IMR-90 (cell line): ENCODE results near the gene OSBPL8.

Source experiments
- BHLHE40 ChIP-seq: fragments of 150-350 bp; IDR thresholded peaks from 2 replicates; pipeline ENCODE4 v1.6.1; 2016; ENCODE audit warnings: mild to moderate bottlenecking, low read depth, low read length
- CEBPB ChIP-seq: IDR thresholded peaks from 2 replicates; pipeline ENCODE4 v1.6.1; 2012; ENCODE audit warnings: low read depth, low read length, improper control_type of control experiment
- FOS ChIP-seq: fragments of 150-350 bp; IDR thresholded peaks from 2 replicates; pipeline ENCODE4 v1.6.1; 2016; ENCODE audit warnings: low read depth, low read length
- MAZ ChIP-seq: IDR thresholded peaks from 2 replicates; pipeline ENCODE4 v1.6.1; 2012; ENCODE audit warnings: low read depth, mild to moderate bottlenecking, low read length, improper control_type of control experiment, moderate library complexity, borderline replicate concordance
- MXI1 ChIP-seq: IDR thresholded peaks from 2 replicates; pipeline ENCODE4 v1.6.1; 2012; ENCODE audit warnings: low read depth, mild to moderate bottlenecking, low read length, moderate library complexity, borderline replicate concordance
- POLR2A ChIP-seq: IDR thresholded peaks from 2 replicates; pipeline ENCODE4 v1.6.1; 2012; ENCODE audit warnings: mild to moderate bottlenecking, low read depth, low read length
- RCOR1 ChIP-seq: IDR thresholded peaks from 2 replicates; pipeline ENCODE4 v1.6.1; 2012; ENCODE audit warnings: mild to moderate bottlenecking, low read length, improper control_type of control experiment; ENCODE audit not compliant: insufficient replicate concordance
- RFX5 ChIP-seq: IDR thresholded peaks from 2 replicates; pipeline ENCODE4 v1.8.0; 2012; ENCODE audit warnings: low read depth, mild to moderate bottlenecking, low read length, moderate library complexity
- TF ChIP-seq, protein P1 (sequence below): conservative IDR thresholded peaks from 2 replicates; pipeline ENCODE4 v1.5.1; 2012; ENCODE audit warnings: mild to moderate bottlenecking, low read depth, low read length, improper control_type of control experiment
- TF ChIP-seq, protein P2 (sequence below): fragments of 150-350 bp; IDR thresholded peaks from 2 replicates; pipeline ENCODE4 v1.6.1; 2017; ENCODE audit warnings: mild to moderate bottlenecking, antibody characterized with exemption, low read length, low read depth

- TF ChIP-seq BHLHE40 (no peak), CEBPB (no peak), POLR2A (no peak), FOS (no peak), MXI1 (no peak), RCOR1 (no peak), RFX5 (no peak), MAZ (no peak)
- TF ChIP-seq, protein P1, sequence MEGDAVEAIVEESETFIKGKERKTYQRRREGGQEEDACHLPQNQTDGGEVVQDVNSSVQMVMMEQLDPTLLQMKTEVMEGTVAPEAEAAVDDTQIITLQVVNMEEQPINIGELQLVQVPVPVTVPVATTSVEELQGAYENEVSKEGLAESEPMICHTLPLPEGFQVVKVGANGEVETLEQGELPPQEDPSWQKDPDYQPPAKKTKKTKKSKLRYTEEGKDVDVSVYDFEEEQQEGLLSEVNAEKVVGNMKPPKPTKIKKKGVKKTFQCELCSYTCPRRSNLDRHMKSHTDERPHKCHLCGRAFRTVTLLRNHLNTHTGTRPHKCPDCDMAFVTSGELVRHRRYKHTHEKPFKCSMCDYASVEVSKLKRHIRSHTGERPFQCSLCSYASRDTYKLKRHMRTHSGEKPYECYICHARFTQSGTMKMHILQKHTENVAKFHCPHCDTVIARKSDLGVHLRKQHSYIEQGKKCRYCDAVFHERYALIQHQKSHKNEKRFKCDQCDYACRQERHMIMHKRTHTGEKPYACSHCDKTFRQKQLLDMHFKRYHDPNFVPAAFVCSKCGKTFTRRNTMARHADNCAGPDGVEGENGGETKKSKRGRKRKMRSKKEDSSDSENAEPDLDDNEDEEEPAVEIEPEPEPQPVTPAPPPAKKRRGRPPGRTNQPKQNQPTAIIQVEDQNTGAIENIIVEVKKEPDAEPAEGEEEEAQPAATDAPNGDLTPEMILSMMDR = no peak
- TF ChIP-seq, protein P2, sequence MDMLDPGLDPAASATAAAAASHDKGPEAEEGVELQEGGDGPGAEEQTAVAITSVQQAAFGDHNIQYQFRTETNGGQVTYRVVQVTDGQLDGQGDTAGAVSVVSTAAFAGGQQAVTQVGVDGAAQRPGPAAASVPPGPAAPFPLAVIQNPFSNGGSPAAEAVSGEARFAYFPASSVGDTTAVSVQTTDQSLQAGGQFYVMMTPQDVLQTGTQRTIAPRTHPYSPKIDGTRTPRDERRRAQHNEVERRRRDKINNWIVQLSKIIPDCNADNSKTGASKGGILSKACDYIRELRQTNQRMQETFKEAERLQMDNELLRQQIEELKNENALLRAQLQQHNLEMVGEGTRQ = no peak
Measured at GRCh38 chr12:76480796-76481195, 78.8 kb downstream of the OSBPL8 start.
